ENCODE data around the gene IRAK2.

Gene IRAK2

GRCh38 chr3:10287936-10288574, 123.3 kb downstream of the IRAK2 start:
- H3K4me3 ChIP-seq (ENCODE audit: low read depth, low read length) = no peak overlapping the region
- TF ChIP-seq CTCF (IDR thresholded peaks at IDR 0.05; ENCODE audit: low read depth, low read length) = no peak

- no peak overlapping the region for H3K4me3 ChIP-seq (ENCODE audit: low read depth, low read length)
- TF ChIP-seq CTCF (IDR thresholded peaks at IDR 0.05; ENCODE audit: low read depth, low read length) = no peak
Observed at GRCh38 chr3:10288575-10288960, 123.8 kb downstream of the IRAK2 start.

GRCh38 chr3:10289077-10289476, 124.4 kb downstream of the IRAK2 start:
- TF ChIP-seq CTCF (IDR thresholded peaks at IDR 0.05; ENCODE audit: low read depth, low read length) = no peak
- H3K4me3 ChIP-seq (ENCODE audit: low read depth, low read length) = no peak overlapping the region

- no peak for TF ChIP-seq CTCF (IDR thresholded peaks at IDR 0.05; ENCODE audit: low read depth, low read length)
- H3K4me3 ChIP-seq (ENCODE audit: low read depth, low read length) = no peak overlapping the region
Observed at GRCh38 chr3:10289787-10290355, 125.2 kb downstream of the IRAK2 start.

- H3K4me3 ChIP-seq (ENCODE audit: low read depth, low read length) = no peak overlapping the region
- TF ChIP-seq CTCF (IDR thresholded peaks at IDR 0.05; ENCODE audit: low read depth, low read length) = no peak
Observed at GRCh38 chr3:10290481-10291176, 125.9 kb downstream of the IRAK2 start.

GRCh38 chr3:10291641-10292040, 126.9 kb downstream of the IRAK2 start:
- TF ChIP-seq CTCF (IDR thresholded peaks at IDR 0.05; ENCODE audit: low read depth, low read length) = no peak
- no peak overlapping the region for H3K4me3 ChIP-seq (ENCODE audit: low read depth, low read length)
